ENCODE results near the gene PAQR7.

The PAQR7 gene

GRCh38 chr1:25907601-25908000, 32.1 kb upstream of the PAQR7 start:
- TF ChIP-seq GATA1 (IDR thresholded peaks at IDR 0.05; ENCODE audit: low read depth, low read length) (no peak), POLR2A (IDR thresholded peaks at IDR 0.05; ENCODE audit: low read length) (no peak)
- no peak for DNase-seq

DNA sequence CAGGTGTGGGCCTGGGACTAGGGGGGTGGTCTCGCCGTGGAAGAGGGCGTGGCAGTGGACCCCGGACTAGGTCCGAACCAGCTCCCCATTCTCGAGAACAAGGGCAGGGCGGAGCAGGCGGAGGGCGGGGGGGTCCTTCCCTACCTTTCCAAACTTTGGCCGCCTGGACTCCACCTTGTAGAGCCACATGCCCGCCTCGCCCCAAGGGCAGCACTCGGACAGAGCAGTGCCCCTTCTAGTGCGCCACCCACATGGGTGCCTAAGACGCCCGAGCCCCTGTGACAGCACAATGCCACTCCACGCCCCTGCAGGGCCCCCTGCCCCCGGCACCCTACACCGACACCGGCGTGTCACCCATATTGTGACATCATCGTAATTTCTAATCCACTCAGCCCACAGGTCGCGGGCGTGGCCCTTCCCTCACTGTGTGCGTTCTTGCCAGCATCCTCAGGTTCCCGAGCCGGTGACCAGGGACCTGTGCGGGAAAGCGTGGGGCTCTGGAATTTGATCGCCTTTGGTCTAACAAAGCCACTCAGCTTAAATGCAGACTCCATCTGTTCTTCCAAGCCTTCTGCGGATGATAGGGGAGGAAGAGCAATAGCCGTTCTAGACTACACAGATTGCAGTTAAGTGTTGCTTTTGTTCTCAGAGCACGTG, 31.3 kb upstream of the PAQR7 start:
- TF ChIP-seq GATA1 (IDR thresholded peaks at IDR 0.05; ENCODE audit: low read depth, low read length) = no peak
- TF ChIP-seq POLR2A (IDR thresholded peaks at IDR 0.05; ENCODE audit: low read length) = no peak

GRCh38 chr1:25905680-25906643, 30.5 kb upstream of the PAQR7 start, which contains the start of gene STMN1:
Gene STMN1 (minus strand): TSS chr1:25906419. CDS start chr1:25904676, 1,743 bp downstream.
- DNase-seq = peak; percentile 95
- TF ChIP-seq POLR2A (IDR thresholded peaks at IDR 0.05; ENCODE audit: low read length) (peak; percentile 68), GATA1 (IDR thresholded peaks at IDR 0.05; ENCODE audit: low read depth, low read length) (no peak)

More for the DNA sequence above, 31.3 kb upstream of the PAQR7 start:
- peak in 1 of 2 experiments; percentile 65 for DNase-seq

DNA sequence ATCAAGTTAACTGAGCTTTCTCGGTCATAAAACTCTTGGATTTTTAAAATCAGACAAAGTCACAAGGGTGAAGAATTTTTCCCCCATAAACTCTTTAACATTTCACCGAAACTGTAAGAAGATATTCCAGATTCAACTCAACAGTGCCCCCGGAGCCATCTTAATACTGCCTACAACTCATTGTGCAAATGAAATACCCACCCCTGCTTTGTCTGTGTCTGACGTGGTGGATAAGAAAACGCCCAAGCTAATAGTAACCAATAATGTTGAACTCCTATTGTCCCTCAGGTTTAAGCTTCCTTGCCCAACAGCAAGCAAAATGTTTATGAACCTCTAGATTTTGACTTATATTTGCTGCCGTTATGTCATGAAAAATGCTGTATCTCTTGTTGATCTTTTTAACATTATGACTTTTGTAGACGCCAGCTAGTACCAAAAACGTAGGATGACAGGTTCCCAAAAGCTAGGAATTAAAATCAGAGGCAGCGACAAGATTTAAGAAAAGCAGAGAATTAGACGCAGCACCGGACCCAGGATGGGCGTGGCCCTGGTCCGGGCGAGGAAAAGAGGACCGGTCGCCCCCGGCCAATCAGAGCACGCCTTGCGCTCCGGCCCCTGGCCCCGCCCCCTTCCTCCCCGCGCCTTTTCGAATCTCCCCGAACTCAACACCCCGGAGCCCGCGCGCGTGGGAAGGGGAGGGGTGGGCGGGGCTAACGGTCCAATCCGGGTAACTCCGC, 29.6 kb upstream of the PAQR7 start:
- DNase-seq = peak; percentile 97
- no peak for TF ChIP-seq POLR2A (IDR thresholded peaks at IDR 0.05; ENCODE audit: low read length)
- no peak for TF ChIP-seq GATA1 (IDR thresholded peaks at IDR 0.05; ENCODE audit: low read depth, low read length)

GRCh38 chr1:25903986-25904385, 28.5 kb upstream of the PAQR7 start:
- TF ChIP-seq GATA1 (IDR thresholded peaks at IDR 0.05; ENCODE audit: low read depth, low read length) = no peak
- TF ChIP-seq POLR2A (IDR thresholded peaks at IDR 0.05; ENCODE audit: low read length) = no peak
- no peak for DNase-seq

DNA sequence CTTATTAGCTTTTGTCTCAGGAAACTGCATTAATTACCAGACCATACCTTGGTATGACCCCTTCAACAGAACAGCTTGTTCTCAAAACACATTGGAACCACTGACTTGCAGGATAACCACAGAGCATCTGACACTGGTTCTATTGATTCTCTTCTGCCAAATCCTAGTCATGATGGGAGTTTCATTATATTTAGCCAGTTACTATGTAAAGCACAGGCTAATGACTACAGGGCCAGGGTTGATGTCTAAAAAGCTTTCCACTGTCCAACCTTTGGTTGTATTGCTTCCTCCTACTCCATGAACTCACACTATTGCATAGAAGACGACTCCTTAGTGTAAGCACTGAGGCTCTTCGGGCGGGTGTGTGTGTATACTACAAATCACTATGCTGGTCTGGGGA, 27.0 kb upstream of the PAQR7 start:
- no peak for TF ChIP-seq GATA1 (IDR thresholded peaks at IDR 0.05; ENCODE audit: low read depth, low read length)
- no peak for TF ChIP-seq POLR2A (IDR thresholded peaks at IDR 0.05; ENCODE audit: low read length)
- DNase-seq = no peak

DNA sequence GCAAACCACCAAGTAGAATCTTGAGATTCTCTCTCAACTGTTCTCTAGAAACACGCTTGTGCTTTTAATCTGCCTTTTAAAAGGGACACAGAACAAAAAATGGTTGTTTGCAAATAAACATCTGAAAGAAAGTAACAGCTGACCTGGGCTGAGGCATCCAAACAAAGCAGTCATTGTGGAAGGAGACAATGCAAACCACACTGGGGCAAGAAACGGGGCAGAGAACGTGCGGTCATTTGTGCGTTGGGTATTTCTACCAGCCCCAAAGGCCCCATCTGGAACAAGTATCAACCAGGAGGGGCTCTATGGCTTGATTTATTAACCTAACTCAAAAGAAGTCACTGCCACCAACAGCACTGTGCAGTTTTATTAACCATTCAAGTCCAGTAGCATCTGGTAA, 24.7 kb upstream of the PAQR7 start:
- no peak for DNase-seq
- no peak for TF ChIP-seq GATA1 (IDR thresholded peaks at IDR 0.05; ENCODE audit: low read depth, low read length)
- TF ChIP-seq POLR2A (IDR thresholded peaks at IDR 0.05; ENCODE audit: low read length) = no peak

GRCh38 chr1:25899792-25900191, 24.3 kb upstream of the PAQR7 start:
- no peak for DNase-seq
- TF ChIP-seq GATA1 (IDR thresholded peaks at IDR 0.05; ENCODE audit: low read depth, low read length) (no peak), POLR2A (IDR thresholded peaks at IDR 0.05; ENCODE audit: low read length) (no peak)

DNA sequence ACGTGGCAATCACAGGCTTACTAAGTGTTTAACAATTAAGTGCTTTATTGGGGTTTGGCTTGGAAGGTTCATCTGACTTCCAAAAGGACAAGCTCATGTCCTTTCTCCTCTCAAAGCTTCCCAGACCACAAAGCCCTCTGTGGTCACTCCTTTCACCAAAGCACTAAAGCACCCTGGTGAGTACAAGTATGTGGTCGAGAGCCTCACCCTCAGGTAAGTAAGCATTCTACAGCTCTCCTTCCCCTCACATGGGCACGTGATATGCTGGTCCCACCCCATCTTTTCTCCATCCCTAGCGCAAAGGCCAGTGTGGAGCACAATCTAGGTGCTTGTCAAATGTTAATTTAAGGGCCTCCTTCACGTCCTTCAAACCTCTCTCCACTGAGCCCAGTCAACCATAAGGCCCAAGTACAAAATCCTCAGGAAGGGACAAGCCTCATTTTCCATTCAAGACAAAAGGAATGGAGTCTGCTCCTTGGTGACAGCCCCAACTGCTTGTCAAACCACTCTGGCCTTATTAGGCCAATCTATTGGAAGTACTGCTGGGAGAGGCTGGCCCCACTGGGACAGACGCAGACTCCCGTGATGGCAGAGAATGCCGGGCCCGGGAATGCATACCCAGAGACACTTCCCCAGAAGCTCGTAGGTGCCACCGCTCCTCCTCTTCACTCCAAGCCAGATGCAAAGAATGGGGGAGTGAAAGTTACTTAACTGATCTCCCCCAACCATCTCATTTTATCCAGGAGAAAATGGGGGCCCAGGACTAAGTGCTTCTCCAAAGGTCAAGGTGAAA, 22.9 kb upstream of the PAQR7 start:
- DNase-seq = no peak
- TF ChIP-seq GATA1 (IDR thresholded peaks at IDR 0.05; ENCODE audit: low read depth, low read length) (no peak), POLR2A (IDR thresholded peaks at IDR 0.05; ENCODE audit: low read length) (peak; percentile 7)

DNA sequence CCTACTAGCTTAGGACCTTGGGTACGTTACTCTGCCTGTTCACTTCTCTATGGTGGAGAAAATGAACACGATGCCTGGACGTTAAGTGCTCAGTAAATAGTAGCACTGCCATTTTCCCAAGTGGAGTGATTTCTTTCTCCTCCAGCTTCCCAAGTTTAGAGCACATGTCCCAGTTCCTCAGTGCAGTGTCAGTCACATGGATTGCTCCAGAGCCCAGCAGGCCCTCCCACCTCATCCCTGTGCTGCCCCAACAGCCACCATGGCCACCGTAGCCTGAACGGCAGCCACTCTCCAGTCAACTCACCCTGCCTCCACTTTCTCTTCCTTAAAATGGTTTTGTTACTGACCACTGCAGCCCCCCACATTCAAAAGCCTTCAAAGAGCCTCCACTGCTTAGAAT, 22.2 kb upstream of the PAQR7 start:
- DNase-seq = no peak
- TF ChIP-seq POLR2A (IDR thresholded peaks at IDR 0.05; ENCODE audit: low read length) = no peak
- no peak for TF ChIP-seq GATA1 (IDR thresholded peaks at IDR 0.05; ENCODE audit: low read depth, low read length)

DNA sequence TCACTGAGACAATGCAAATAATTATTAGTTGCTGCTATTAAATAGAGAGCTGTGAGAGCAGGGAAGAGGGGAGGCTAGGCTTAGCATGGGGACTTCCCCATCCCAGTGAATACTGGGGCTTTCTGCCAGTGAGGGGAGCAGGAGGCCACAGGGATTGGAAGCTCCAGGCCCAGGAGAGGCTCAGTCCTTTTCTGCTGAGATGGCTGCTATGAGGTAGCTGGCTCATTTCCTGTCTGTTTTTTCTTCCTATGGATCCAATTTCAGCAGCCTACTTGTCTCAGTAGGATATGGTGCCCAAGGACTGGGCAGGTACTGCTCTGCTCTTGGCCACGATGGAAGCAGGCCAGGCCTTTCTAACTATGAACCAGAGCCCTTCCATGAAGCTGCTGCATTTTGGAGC, 20.8 kb upstream of the PAQR7 start:
- DNase-seq = no peak
- no peak for TF ChIP-seq GATA1 (IDR thresholded peaks at IDR 0.05; ENCODE audit: low read depth, low read length)
- TF ChIP-seq POLR2A (IDR thresholded peaks at IDR 0.05; ENCODE audit: low read length) = no peak

DNA sequence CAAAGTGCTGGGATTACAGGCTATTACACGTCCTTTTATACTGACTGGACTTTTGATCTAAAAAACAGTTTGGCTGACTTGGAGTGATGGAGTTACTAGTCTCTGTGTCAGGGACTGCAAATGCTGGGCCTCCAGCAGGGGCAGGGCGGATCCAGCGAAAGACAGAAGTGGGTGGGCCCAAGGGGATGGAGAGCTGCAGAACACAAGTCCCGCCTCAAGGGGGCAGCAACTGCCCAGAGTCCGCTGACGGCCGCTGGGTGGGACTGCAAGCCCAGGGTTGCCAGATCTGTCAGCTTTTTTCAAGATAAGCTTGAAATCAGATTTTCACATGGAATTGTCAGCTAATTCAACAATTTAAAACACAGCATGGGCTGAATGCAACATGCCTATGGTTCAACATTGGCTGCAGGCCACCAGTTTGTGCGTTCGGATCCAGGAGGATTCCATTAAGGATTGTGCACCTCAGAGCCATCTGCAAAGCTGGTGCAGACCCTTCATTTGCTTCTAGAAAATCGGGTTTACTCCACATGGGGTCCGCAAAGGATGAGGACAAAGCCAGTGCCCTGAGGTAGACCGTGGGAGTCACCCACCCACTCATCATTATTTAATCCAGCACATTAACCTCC, 20.0 kb upstream of the PAQR7 start:
- peak; percentile 94 to 96 for DNase-seq
- TF ChIP-seq GATA1 (IDR thresholded peaks at IDR 0.05; ENCODE audit: low read depth, low read length) (no peak), POLR2A (IDR thresholded peaks at IDR 0.05; ENCODE audit: low read length) (no peak)

DNA sequence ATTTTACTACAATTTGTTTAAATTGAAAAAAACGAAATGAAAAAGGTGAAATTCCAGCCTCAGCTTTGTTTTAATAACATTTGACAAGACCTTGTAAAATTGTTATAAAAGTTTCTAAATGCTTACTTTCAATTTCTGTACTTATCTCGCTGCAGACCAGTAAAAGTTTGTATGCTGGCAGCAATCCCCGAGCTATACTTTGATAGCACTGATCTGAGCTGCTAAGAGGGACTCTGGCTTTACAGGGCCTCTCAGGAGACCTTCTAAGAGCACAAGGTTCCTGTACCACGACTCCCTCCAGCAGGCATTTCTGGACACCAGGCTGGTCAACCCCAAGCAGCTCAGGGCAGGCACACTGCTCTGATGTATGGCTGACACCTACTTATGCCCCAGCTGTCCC, 17.6 kb upstream of the PAQR7 start:
- no peak for DNase-seq
- TF ChIP-seq POLR2A (IDR thresholded peaks at IDR 0.05; ENCODE audit: low read length) (no peak), GATA1 (IDR thresholded peaks at IDR 0.05; ENCODE audit: low read depth, low read length) (no peak)

Data from erythroblast (primary cell).